HepG2 (cell line): Measurements from ENCODE around the gene LOXL3. TPM values are rescaled to one million over a fixed set of nuclear protein-coding genes. Genes with fewer than 3 reads are reported as not detected.
A peak's percentile ranks its signal among the peaks of the same experiment; 100 is the strongest.

Source experiments
- ATAC-seq: fragments of 200-7000 bp; cut with Tn5 transposase; 3 replicates; pipeline ENCODE4 v1.9.1; 2020; ENCODE audit warnings: mild to moderate bottlenecking, moderate library complexity
- BruUV-seq: library from RNA; stranded (reverse); fragments of 400-500 nt; replicated peaks from 2 replicates; lab custom pipeline; 2021; lab: Mats Ljungman, UMichigan
- CTCF ChIA-PET: fragments of 300-600 bp; formaldehyde crosslinking; extraction: SDS; loops from one replicate; lab custom pipeline; 2021; ENCODE audit warnings: low total read pairs, inconsistent platforms, low intra/inter-chr PET ratio; lab: Yijun Ruan, JAX
- POLR2A ChIA-PET: fragments of 350-600 bp; sonication (Branson Sonifier 250); formaldehyde crosslinking; loops from one replicate; lab custom pipeline; 2020; ENCODE audit warnings: antibody characterized with exemption, inconsistent platforms; lab: Yijun Ruan, JAX
- DNase-seq: peaks from one replicate; pipeline ENCODE4 v3.0.0-alpha.2; 2015; ENCODE audit warnings: low spot score
- FAIRE-seq: peaks from 3 replicates; lab custom pipeline; 2011; peaks lifted over from hg19 to GRCh38; lab: Jason Lieb, UNC
- H2AFZ ChIP-seq: one replicate; pipeline ENCODE4 v1.6.1; 2011; ENCODE audit warnings: low read length, inconsistent platforms
- H3K27ac ChIP-seq: fragments of 300-600 bp; 3 replicates; pipeline ENCODE4 v1.8.0; 2011; ENCODE audit warnings: mixed run types, mild to moderate bottlenecking, mixed read lengths, low read length, inconsistent platforms; ENCODE audit not compliant: insufficient read depth; ENCODE audit errors: extremely low read length
- H3K27me3 ChIP-seq, 2 experiments: fragments of 200-600 bp in 1 of 2; 2 replicates in 1 of 2; 3 replicates in 1 of 2; pipeline versions ENCODE4 v1.6.0 to v1.8.0; 2011; ENCODE audit warnings: low read length in 2 of 2, mild to moderate bottlenecking in 2 of 2, moderate library complexity in 2 of 2, inconsistent platforms in 1 of 2; ENCODE audit not compliant: insufficient read depth in 2 of 2, control insufficient read depth in 1 of 2
- H3K36me3 ChIP-seq, 2 experiments: fragments of 200-600 bp in 1 of 2; replicated peaks in 1 of 2; 2 replicates in 1 of 2; 3 replicates in 1 of 2; pipeline versions ENCODE4 v1.5.1 to v1.8.0; 2011; ENCODE audit warnings: low read length in 2 of 2, inconsistent platforms in 1 of 2; ENCODE audit not compliant: insufficient read depth in 2 of 2, control insufficient read depth in 1 of 2
- H3K4me1 ChIP-seq: 2 replicates; pipeline ENCODE4 v1.5.1; 2012; ENCODE audit warnings: low read length, inconsistent platforms; ENCODE audit not compliant: insufficient read depth
- H3K4me2 ChIP-seq: 2 replicates; pipeline ENCODE4 v1.6.0; 2011; ENCODE audit warnings: low read depth, low read length, inconsistent platforms
- H3K4me3 ChIP-seq, 3 experiments: fragments of 200-600 bp in 1 of 3; sonication (generic), shearing (Covaris generic) in 1 of 3; replicated peaks in 1 of 3; 2 replicates each; pipeline ENCODE4 v1.5.1; 2011 to 2016; ENCODE audit warnings: low read length in 3 of 3, inconsistent platforms in 2 of 3, low read depth in 2 of 3, mild to moderate bottlenecking in 2 of 3, control low read depth in 1 of 3, mixed read lengths in 1 of 3; ENCODE audit not compliant: insufficient read depth in 1 of 3
- H3K79me2 ChIP-seq: one replicate; pipeline ENCODE4 v1.6.1; 2011; ENCODE audit warnings: low read length, inconsistent platforms; ENCODE audit not compliant: insufficient read depth
- H3K9ac ChIP-seq: 2 replicates; pipeline ENCODE4 v1.6.0; 2011; ENCODE audit warnings: mild to moderate bottlenecking, low read depth, low read length, inconsistent platforms; ENCODE audit not compliant: insufficient read depth
- H3K9me3 ChIP-seq: 2 replicates; pipeline ENCODE4 v1.5.1; 2012; ENCODE audit warnings: mild to moderate bottlenecking, low read length
- H4K20me1 ChIP-seq: 2 replicates; pipeline ENCODE4 v1.6.0; 2011; ENCODE audit warnings: inconsistent platforms, mild to moderate bottlenecking, low read length, moderate library complexity; ENCODE audit not compliant: insufficient read depth
- ARHGAP35 ChIP-seq: sonication (generic); formaldehyde crosslinking; IDR thresholded peaks from 2 replicates; pipeline ENCODE4 v1.9.0; 2022; ENCODE audit warnings: mild to moderate bottlenecking, inconsistent platforms, moderate library complexity, missing genetic modification reagents, borderline replicate concordance
- FOXK2 ChIP-seq: fragments of 450-650 bp; IDR thresholded peaks from 2 replicates; pipeline ENCODE4 v1.6.1; 2016
- GABPB1 ChIP-seq: IDR thresholded peaks from 2 replicates; pipeline ENCODE4 v1.6.1; 2016; ENCODE audit warnings: mild to moderate bottlenecking, missing genetic modification reagents, moderate library complexity, missing compliant biosample characterization
- GFI1 ChIP-seq: sonication (generic); formaldehyde crosslinking; IDR thresholded peaks from 2 replicates; pipeline ENCODE4 v1.5.0; 2020; ENCODE audit warnings: missing genetic modification reagents, mild to moderate bottlenecking, borderline replicate concordance
- HNF4A ChIP-seq: sonication (generic); formaldehyde crosslinking; IDR thresholded peaks from 2 replicates; pipeline ENCODE4 v1.4.0; 2020; ENCODE audit warnings: missing genetic modification reagents
- MYC ChIP-seq: sonication (generic); formaldehyde crosslinking; IDR thresholded peaks from 2 replicates; pipeline ENCODE4 v1.9.0; 2021; ENCODE audit warnings: missing genetic modification reagents, borderline replicate concordance
- ZNF883 ChIP-seq: sonication (generic); formaldehyde crosslinking; IDR thresholded peaks from 2 replicates; pipeline ENCODE4 v1.5.1; 2020; ENCODE audit warnings: mild to moderate bottlenecking, missing genetic modification reagents; ENCODE audit errors: not compliant biosample characterization
- WGBS: methylation state at CpG from one replicate; pipeline ENCODE4 v1.1.6; 2017; ENCODE audit warnings: low lambda C conversion rate; 5-methylcytosine and 5-hydroxymethylcytosine counted together
- in situ Hi-C: cut with HindIII; loops from 2 replicates; pipeline ENCODE4 v1.10.0; 2017; ENCODE audit warnings: low pct_unique_long_range_greater_than_20kb; ENCODE audit not compliant: extremely low pct_ligation_motif_present
- intact Hi-C: fragments of 100-400 bp; cut with micrococcal nuclease; formaldehyde crosslinking; loops from one replicate; pipeline ENCODE4 v1.10.0; 2022; ENCODE audit not compliant: unreplicated experiment
- polyA plus RNA-seq, 8 experiments: library from polyadenylated mRNA; depleted of rRNA in 3 of 8; stranded (reverse) in 7 of 8; unstranded in 1 of 8; fragments of >200 nt; fragmentation: Illumina TruSeq in 4 of 8; extraction: Trizol in 4 of 8; gene quantifications; 2 replicates each; pipeline versions ENCODE4 v1.2.1 to v1.2.3, GENCODE V29; 2011 to 2016; ENCODE audit warnings: low read depth in 4 of 8, missing spikeins in 1 of 8, mixed read lengths in 1 of 8; ENCODE audit not compliant: insufficient read depth in 1 of 8
- total RNA-seq, 5 experiments: library from RNA; depleted of rRNA; stranded (reverse); fragments of >200 nt; fragmentation: Illumina TruSeq; extraction: Trizol; gene quantifications; 2 replicates each; pipeline ENCODE4 v1.2.3, GENCODE V29; 2016; ENCODE audit warnings: low read depth in 1 of 5
- TF ChIP-seq, protein P1 (sequence below): sonication (generic); formaldehyde crosslinking; IDR thresholded peaks from 2 replicates; pipeline ENCODE4 v1.8.0; 2022; ENCODE audit warnings: missing genetic modification reagents, mild to moderate bottlenecking, borderline replicate concordance
- TF ChIP-seq, protein P2 (sequence below): sonication (generic); formaldehyde crosslinking; IDR thresholded peaks from 2 replicates; pipeline ENCODE4 v1.5.1; 2020; ENCODE audit warnings: mild to moderate bottlenecking, missing genetic modification reagents, moderate library complexity
- TF ChIP-seq, protein P3 (sequence below): fragments of 450-650 bp; IDR thresholded peaks from 2 replicates; pipeline ENCODE4 v1.6.1; 2017
- TF ChIP-seq, protein P4 (sequence below): IDR thresholded peaks from 2 replicates; pipeline ENCODE4 v1.6.1; 2018; ENCODE audit warnings: missing genetic modification reagents, mild to moderate bottlenecking, missing compliant biosample characterization

Gene LOXL3
- total and polyA plus RNA-seq, 2 of the 13 experiments (the other 11 are each of a cell fraction or from before 2014, with no cell fraction given) = 0.55 to 6.5 TPM

DNA sequence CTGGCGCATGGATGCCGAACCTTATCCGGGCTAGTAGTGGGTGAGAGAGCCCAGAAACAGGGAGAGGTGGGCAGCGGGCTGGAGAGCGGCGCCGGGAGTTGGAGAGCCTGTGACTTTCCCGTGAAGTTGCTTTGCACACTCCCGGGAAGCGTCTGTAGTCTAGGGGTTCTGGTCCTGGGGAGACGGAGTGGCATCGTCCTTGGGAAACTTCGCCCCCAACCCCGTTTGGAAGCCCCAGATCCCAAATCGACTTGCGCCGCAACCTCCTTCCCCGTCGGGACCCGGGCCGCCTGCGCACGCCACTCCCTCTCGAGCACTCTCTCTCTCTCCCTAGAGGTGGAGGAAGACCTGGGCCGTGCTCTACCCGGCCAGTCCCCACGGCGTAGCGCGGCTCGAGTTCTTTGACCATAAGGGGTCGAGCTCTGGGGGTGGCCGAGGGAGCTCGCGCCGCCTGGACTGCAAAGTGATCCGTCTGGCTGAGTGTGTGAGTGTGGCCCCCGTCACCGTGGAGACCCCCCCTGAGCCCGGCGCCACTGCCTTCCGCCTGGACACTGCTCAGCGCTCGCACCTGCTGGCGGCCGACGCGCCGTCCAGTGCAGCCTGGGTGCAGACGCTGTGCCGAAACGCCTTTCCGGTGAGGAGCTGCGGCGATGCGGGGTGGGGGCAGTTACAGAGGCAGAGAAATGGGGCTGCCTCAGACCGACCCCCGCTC lies 1.2 kb upstream of the LOXL3 start (continued):
- no peak for TF ChIP-seq MYC (CRISPR knock-in tag)
- no peak for TF ChIP-seq GFI1 (CRISPR knock-in tag)
- TF ChIP-seq, protein P1, sequence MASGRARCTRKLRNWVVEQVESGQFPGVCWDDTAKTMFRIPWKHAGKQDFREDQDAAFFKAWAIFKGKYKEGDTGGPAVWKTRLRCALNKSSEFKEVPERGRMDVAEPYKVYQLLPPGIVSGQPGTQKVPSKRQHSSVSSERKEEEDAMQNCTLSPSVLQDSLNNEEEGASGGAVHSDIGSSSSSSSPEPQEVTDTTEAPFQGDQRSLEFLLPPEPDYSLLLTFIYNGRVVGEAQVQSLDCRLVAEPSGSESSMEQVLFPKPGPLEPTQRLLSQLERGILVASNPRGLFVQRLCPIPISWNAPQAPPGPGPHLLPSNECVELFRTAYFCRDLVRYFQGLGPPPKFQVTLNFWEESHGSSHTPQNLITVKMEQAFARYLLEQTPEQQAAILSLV = no peak

DNA sequence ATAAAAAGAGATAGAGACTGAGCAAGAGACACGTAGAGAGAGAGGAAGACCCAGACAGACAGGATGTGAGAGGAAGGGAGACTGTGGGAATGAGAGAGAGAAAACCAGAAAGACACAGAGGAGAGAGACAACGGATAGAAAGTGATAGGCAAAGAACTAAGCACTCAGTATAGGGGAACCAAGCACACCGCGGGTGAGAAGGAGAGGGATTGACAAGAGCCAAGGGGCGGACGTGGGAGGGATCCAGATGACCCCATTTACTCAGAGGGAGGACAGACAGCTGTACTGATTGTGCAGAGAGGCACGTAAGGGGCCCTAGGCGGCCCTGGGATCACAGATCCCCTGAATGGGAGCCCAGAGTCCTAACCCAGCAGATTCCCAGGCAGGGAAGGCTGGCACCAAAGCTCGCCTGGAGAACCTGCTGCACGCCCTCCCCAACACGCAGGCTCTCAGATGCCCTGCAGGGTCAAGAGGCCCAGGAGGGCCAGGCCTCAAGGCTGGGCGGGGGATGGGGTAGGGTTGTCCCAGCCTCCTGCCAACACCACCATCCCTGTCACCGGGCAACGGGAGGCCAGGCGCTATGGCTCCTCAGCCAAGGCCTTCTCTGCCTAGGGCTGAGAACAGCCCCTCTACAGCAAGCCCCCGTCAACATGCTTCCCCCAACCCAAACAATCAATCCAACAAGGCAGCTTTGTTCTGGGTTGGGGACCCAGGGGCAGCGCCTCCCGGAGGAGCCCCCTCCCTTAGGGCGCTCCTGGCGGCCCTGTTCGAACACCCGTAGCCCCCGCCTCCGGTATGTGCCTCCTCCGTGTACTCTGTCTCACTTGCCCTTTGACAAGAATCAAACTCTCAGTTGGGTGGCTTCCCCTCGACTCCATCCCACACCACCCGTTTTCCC lies 579 bp downstream of the LOXL3 start:
- Histone ChIP-seq H3K9ac (peak overlapping the region; percentile 42), H3K79me2 (no peaks in the 10 kb centered on the region), H3K9me3 (no peaks in the 10 kb centered on the region), H3K27ac (no peak overlapping the region), H3K4me3 (peak overlapping the region; percentile 62 to 69 (median 69)), H3K36me3 (no peaks in the 10 kb centered on the region), H3K4me1 (peaks cover 68% of the 10 kb centered on the region), H2AFZ (peak overlapping the region; percentile 31), H3K27me3 (peaks cover 3 to 17% of the 10 kb centered on the region in 2 experiments; a peak in 2 of 5 replicates), H3K4me2 (peak overlapping the region; percentile 92), H4K20me1 (no peaks in the 10 kb centered on the region)
- BruUV-seq = no TSS peak
- FAIRE-seq (no peak), DNase-seq (no peak), ATAC-seq (peak; percentile 37)
- ChIA-PET POLR2A (interaction anchor here (1.5 to 1.7 kb wide), 2 partner anchors 46 to 71 kb away, joined by 4 read pairs; partner anchors contain the start of genes CCDC142, PCGF1 and TTC31), CTCF (no interaction called here)
- WGBS = 7% methylated on average over 20 of the region's 27 CpGs
- in situ Hi-C loops (no loop called here), intact Hi-C loops (no loop called here)
- TF ChIP-seq GABPB1 = peak; percentile 39; the same call in 1 of the 2 replicates
- TF ChIP-seq HNF4A = 0 out of 2 replicates have a peak, but pooled peaks have one; percentile 13
- peak; percentile 40; the same call in 1 of the 2 replicates for TF ChIP-seq ARHGAP35 (CRISPR knock-in tag)
- TF ChIP-seq ZNF883 (CRISPR knock-in tag) = peak; percentile 62
- TF ChIP-seq FOXK2 = 0 out of 2 replicates have a peak, but pooled peaks have one; percentile 9
- TF ChIP-seq, protein P2, sequence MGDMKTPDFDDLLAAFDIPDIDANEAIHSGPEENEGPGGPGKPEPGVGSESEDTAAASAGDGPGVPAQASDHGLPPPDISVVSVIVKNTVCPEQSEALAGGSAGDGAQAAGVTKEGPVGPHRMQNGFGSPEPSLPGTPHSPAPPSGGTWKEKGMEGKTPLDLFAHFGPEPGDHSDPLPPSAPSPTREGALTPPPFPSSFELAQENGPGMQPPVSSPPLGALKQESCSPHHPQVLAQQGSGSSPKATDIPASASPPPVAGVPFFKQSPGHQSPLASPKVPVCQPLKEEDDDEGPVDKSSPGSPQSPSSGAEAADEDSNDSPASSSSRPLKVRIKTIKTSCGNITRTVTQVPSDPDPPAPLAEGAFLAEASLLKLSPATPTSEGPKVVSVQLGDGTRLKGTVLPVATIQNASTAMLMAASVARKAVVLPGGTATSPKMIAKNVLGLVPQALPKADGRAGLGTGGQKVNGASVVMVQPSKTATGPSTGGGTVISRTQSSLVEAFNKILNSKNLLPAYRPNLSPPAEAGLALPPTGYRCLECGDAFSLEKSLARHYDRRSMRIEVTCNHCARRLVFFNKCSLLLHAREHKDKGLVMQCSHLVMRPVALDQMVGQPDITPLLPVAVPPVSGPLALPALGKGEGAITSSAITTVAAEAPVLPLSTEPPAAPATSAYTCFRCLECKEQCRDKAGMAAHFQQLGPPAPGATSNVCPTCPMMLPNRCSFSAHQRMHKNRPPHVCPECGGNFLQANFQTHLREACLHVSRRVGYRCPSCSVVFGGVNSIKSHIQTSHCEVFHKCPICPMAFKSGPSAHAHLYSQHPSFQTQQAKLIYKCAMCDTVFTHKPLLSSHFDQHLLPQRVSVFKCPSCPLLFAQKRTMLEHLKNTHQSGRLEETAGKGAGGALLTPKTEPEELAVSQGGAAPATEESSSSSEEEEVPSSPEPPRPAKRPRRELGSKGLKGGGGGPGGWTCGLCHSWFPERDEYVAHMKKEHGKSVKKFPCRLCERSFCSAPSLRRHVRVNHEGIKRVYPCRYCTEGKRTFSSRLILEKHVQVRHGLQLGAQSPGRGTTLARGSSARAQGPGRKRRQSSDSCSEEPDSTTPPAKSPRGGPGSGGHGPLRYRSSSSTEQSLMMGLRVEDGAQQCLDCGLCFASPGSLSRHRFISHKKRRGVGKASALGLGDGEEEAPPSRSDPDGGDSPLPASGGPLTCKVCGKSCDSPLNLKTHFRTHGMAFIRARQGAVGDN (CRISPR knock-in tag) = peak; percentile 49
- TF ChIP-seq, protein P3, sequence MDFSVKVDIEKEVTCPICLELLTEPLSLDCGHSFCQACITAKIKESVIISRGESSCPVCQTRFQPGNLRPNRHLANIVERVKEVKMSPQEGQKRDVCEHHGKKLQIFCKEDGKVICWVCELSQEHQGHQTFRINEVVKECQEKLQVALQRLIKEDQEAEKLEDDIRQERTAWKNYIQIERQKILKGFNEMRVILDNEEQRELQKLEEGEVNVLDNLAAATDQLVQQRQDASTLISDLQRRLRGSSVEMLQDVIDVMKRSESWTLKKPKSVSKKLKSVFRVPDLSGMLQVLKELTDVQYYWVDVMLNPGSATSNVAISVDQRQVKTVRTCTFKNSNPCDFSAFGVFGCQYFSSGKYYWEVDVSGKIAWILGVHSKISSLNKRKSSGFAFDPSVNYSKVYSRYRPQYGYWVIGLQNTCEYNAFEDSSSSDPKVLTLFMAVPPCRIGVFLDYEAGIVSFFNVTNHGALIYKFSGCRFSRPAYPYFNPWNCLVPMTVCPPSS = 0 out of 2 replicates have a peak, but pooled peaks have one; percentile 33
- TF ChIP-seq, protein P4, sequence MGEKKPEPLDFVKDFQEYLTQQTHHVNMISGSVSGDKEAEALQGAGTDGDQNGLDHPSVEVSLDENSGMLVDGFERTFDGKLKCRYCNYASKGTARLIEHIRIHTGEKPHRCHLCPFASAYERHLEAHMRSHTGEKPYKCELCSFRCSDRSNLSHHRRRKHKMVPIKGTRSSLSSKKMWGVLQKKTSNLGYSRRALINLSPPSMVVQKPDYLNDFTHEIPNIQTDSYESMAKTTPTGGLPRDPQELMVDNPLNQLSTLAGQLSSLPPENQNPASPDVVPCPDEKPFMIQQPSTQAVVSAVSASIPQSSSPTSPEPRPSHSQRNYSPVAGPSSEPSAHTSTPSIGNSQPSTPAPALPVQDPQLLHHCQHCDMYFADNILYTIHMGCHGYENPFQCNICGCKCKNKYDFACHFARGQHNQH (CRISPR knock-in tag) = 0 out of 2 replicates have a peak, but pooled peaks have one; percentile 54
